SU-DHL-6 (cell line): ENCODE results near the gene ZMIZ1.

Experiments
- H2AFZ ChIP-seq: fragments of 200-600 bp; sonication (generic); 2 replicates; pipeline ENCODE4 v1.6.1; 2014; ENCODE audit warnings: low read depth, mild to moderate bottlenecking, moderate library complexity, mixed read lengths, antibody characterized with exemption, low read length; ENCODE audit not compliant: severe bottlenecking
- H3F3A ChIP-seq: fragments of 200-600 bp; shearing (Covaris generic); 2 replicates; pipeline ENCODE4 v1.6.0; 2016; ENCODE audit warnings: antibody characterized with exemption, mild to moderate bottlenecking; ENCODE audit not compliant: insufficient read depth
- H3K27ac ChIP-seq: fragments of 200-600 bp; sonication (generic); 2 replicates; pipeline ENCODE4 v1.5.1; 2016; ENCODE audit warnings: low read depth, mild to moderate bottlenecking, low read length, moderate library complexity, mixed read lengths
- H3K27me3 ChIP-seq: fragments of 200-600 bp; sonication (generic), shearing (Covaris generic); 2 replicates; pipeline ENCODE4 v1.6.0; 2014; ENCODE audit warnings: mild to moderate bottlenecking, low read length
- H3K36me3 ChIP-seq: fragments of 200-600 bp; sonication (generic); 2 replicates; pipeline ENCODE4 v1.6.1; 2014; ENCODE audit warnings: mild to moderate bottlenecking, low read length, mixed read lengths
- H3K4me2 ChIP-seq: fragments of 300-600, 200-600 bp; shearing (Covaris generic), sonication (generic); 2 replicates; pipeline ENCODE4 v1.6.0; 2014; ENCODE audit warnings: low read length, low read depth, mild to moderate bottlenecking; ENCODE audit not compliant: poor library complexity, severe bottlenecking
- H3K4me3 ChIP-seq: fragments of 200-600 bp; sonication (generic); 2 replicates; pipeline ENCODE4 v1.5.1; 2014; ENCODE audit warnings: antibody characterized with exemption, low read length, mild to moderate bottlenecking, mixed read lengths; ENCODE audit not compliant: insufficient read depth, poor library complexity, severe bottlenecking
- H3K79me2 ChIP-seq: fragments of 200-600 bp; sonication (generic); 2 replicates; pipeline ENCODE4 v1.6.1; 2014; ENCODE audit warnings: mild to moderate bottlenecking, low read length, moderate library complexity; ENCODE audit not compliant: insufficient read depth
- H3K9ac ChIP-seq: fragments of 200-600 bp; sonication (generic); 2 replicates; pipeline ENCODE4 v1.7.0; 2014; ENCODE audit warnings: mild to moderate bottlenecking, low read length
- H3K9me2 ChIP-seq: fragments of 200-600 bp; sonication (generic); replicated peaks from 2 replicates; pipeline ENCODE4 v1.6.1; 2014; ENCODE audit warnings: low read length; ENCODE audit not compliant: insufficient read depth
- H3K9me3 ChIP-seq: fragments of 200-600 bp; sonication (generic); 2 replicates; pipeline ENCODE4 v1.6.1; 2014; ENCODE audit warnings: low read length, mixed read lengths; ENCODE audit not compliant: insufficient read depth
- H4K20me1 ChIP-seq: fragments of 200-600 bp; sonication (generic); 2 replicates; pipeline ENCODE4 v1.6.1; 2014; ENCODE audit warnings: low read depth, mild to moderate bottlenecking, antibody characterized with exemption, low read length, moderate library complexity, mixed read lengths
- CTCF ChIP-seq: fragments of 200-600 bp; sonication (generic); IDR thresholded peaks from one replicate; pipeline ENCODE4 v1.5.1; 2017; ENCODE audit warnings: antibody characterized with exemption, mild to moderate bottlenecking, low read length, moderate library complexity; ENCODE audit not compliant: insufficient read depth, poor library complexity, severe bottlenecking
- EZH2phosphoT487 ChIP-seq: fragments of 200-600 bp; sonication (generic), shearing (Covaris generic); conservative IDR thresholded peaks from 2 replicates; pipeline ENCODE4 v1.6.1; 2018; ENCODE audit warnings: mild to moderate bottlenecking, antibody characterized with exemption, low read length, moderate library complexity, mixed read lengths

Gene ZMIZ1

GRCh38 chr10:79183468-79183865 lies 114.7 kb downstream of the ZMIZ1 start:
- Histone ChIP-seq H3K27me3 (no peaks in the 10 kb centered on the region), H3K36me3 (no peaks in the 10 kb centered on the region), H3K9me3 (no peaks in the 10 kb centered on the region), H3K27ac (no peak overlapping the region), H3K79me2 (no peaks in the 10 kb centered on the region), H4K20me1 (no peaks in the 10 kb centered on the region), H2AFZ (no peak overlapping the region), H3K9me2 (no peaks in the 10 kb centered on the region), H3K4me3 (no peak overlapping the region), H3K9ac (no peak overlapping the region), H3F3A (no peaks in the 10 kb centered on the region), H3K4me2 (no peak overlapping the region)
- no peak for TF ChIP-seq EZH2phosphoT487
- no peak for TF ChIP-seq CTCF

DNA sequence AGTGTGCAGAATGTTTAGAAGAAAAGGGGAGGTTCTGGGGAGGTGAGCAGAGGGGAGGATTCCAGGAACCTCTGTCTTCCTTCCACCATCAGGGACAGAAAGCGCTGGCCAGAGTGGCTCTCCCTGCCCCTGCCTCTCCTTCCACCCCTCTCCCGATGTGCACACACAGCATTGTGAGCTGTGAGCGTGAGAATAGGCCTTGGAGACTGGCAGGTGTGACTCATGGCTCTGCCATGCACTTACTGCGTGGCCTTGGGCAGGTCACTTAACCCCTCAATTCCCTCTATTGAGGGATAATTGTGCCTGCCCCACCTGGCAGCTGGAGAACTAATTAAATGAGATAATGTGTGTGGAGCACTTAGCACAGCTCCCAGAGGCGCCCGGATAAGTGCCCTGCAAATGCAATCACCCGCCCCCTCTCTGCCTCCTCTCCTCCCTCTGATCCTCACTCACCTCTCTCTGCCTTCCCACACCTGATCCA lies 115.4 kb downstream of the ZMIZ1 start:
- Histone ChIP-seq H3K9me3 (no peaks in the 10 kb centered on the region), H3K79me2 (no peaks in the 10 kb centered on the region), H4K20me1 (no peaks in the 10 kb centered on the region), H3K9me2 (no peaks in the 10 kb centered on the region), H3K9ac (no peak overlapping the region), H3F3A (no peaks in the 10 kb centered on the region), H3K36me3 (no peaks in the 10 kb centered on the region), H3K27me3 (no peaks in the 10 kb centered on the region), H3K4me3 (no peak overlapping the region), H3K27ac (no peak overlapping the region), H3K4me2 (no peak overlapping the region), H2AFZ (no peak overlapping the region)
- TF ChIP-seq EZH2phosphoT487 = no peak
- no peak for TF ChIP-seq CTCF

DNA sequence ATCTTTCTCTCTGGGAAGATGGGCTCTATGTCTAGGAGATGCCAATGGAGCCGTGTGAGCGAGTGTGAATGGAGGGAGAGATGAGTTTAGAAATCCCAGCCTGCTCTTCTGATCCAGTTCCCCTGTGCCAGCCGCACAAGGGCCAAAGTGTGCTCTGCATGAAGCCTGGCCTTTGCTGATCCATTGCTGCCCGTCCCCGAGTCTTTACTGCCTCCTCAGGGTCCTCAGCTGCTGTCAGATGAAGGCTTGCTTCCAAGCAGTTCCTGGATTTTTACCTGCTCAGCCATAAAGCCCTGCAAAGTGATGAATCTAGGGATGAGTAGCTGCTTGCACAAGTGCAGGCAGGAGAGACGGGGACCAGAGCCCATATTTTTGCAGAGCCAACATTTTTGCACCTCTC lies 115.9 kb downstream of the ZMIZ1 start:
- no peaks in the 10 kb centered on the region for H3K36me3 ChIP-seq
- no peak overlapping the region for H3K4me3 ChIP-seq
- H3K27me3 ChIP-seq = no peaks in the 10 kb centered on the region
- H3K9me2 ChIP-seq = no peaks in the 10 kb centered on the region
- no peaks in the 10 kb centered on the region for H3K9me3 ChIP-seq
- H3K27ac ChIP-seq = no peak overlapping the region
- no peak overlapping the region for H3K9ac ChIP-seq
- H3F3A ChIP-seq = no peaks in the 10 kb centered on the region
- TF ChIP-seq EZH2phosphoT487 = no peak
- TF ChIP-seq CTCF = no peak
- H3K4me2 ChIP-seq = no peak overlapping the region
- H4K20me1 ChIP-seq = no peaks in the 10 kb centered on the region
- no peaks in the 10 kb centered on the region for H3K79me2 ChIP-seq
- no peak overlapping the region for H2AFZ ChIP-seq
